Islet precursor cell (in vitro differentiated cells): ENCODE data around the gene LPIN3.
A peak's percentile ranks its signal among the peaks of the same experiment; 100 is the strongest.

Experiments
- DNase-seq: peaks from one replicate; pipeline ENCODE4 v3.0.0-alpha.2; 2018

The LPIN3 gene

GRCh38 chr20:41369673-41370072 lies 29.1 kb downstream of the LPIN3 start:
- no peak for DNase-seq

DNA sequence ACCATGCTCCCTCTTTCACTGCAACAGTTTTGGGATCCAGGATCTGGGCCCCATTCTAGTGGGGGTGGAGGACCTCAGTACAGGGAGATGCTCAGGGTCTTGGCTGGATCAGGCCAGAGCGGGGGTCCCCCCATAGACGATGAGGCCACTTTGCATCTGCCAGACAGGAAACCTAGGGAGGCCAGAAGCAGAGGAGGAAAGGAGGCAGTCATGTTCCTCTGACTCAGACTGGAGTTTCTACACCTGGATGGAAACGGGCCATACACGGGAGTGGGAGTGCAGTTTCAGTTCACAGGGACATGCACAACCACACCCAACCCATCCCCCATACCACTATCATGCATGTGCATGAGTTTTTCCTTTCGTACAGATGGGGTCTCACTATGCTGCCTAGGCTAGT lies 29.6 kb downstream of the LPIN3 start:
- no peak for DNase-seq

DNA sequence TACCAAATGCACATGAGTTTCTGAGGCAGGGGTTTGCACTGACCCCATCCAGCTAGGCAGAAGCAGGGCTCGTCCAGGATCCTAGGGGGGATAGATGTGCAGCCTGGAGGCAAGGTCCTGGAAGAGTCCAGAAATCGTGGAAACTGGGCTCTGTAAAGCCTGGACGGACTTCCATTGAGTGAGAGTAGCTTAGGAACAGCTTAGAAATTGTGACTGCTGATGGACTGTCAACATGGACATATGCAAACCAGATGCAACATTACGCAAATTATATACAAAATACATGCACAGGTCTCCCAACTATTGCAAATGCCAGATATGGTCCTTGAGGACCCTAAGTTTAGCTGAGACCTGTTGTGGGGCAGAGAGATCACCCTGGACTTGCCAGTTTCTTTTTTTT lies 30.8 kb downstream of the LPIN3 start:
- no peak for DNase-seq

DNA sequence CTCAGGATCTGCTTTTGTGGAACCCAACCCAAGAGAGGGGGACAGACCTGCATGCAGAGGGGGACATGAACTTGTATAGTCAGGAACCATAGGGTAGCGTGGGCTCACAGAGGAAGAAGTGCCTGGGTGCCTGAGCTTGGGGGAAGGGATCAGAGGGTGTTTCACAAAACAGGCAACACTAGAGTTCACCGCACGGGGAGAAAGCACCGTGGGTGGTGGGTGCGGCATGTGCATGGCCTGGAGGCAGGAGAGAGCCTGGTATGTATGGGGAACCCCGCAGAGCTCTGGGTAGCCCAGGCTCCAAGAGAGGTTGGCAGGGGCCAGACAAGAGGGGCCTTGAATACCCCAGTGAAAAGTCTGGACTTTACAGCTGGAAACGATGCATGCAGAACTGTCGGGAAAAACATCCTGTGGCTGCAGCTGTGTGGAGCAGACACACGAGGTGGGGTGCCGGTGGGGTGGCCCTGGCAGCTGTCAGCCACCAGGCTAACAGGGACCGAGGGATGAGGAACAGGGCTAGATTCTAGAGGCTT lies 32.7 kb downstream of the LPIN3 start:
- DNase-seq, result no peak

GRCh38 chr20:41373931-41374920 lies 33.6 kb downstream of the LPIN3 start:
- DNase-seq, result no peak

DNA sequence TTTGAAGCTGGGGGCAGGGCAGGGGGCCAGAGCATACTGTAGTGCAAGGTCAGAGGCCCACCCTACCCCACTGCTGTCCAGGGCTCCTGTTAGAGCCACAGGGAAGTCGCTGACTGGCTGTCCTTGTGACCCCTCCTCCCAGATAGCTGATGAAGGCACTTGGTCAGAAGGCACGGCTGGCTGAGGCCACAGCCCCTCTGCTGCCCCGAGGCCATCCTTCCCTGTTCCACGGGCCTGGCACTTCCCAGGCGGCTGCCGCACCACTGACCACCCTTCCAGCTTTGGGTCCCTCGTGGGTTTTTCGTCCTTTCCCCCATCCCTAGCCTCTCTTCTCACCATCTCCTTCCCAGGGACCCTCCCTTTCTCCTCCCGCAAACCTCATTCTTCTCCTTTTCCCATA lies 35.2 kb downstream of the LPIN3 start:
- DNase-seq, result no peak

GRCh38 chr20:41376349-41376748 lies 35.7 kb downstream of the LPIN3 start:
- DNase-seq, result no peak

GRCh38 chr20:41377275-41377674 lies 36.7 kb downstream of the LPIN3 start:
- DNase-seq, result no peak

GRCh38 chr20:41379551-41379950 lies 38.9 kb downstream of the LPIN3 start:
- no peak for DNase-seq

DNA sequence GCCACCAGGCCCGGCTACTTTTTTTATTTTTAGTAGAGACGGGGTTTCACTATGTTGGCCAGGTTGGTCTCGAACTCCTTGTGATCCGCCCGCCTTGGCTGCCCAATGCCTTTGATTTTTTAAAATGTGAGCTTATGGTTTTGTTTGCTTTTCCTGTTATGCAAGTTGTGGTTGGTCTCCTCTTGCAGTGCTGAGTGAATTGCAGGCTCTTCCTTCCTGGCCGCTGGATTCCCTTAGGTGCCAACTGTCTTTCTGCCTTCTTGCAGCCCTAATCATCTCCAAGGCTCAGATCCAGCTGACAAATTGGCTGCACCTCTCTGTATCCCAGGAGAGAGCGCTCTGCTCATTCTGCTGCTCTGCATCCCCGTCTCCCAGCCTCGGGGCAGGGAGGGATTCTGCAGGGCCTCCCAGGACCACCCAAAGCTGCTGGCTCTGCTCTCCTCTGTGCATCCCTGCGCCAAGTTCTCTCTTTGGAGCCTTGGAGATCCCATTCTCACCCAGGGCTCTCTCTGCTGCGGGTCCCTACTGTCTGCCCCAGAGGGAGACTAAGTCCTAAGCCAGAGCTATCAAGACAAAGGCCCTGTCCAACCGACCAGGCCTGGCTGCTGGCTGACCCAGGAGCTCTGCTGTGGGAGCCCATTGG lies 40.1 kb downstream of the LPIN3 start:
- DNase-seq, result no peak

DNA sequence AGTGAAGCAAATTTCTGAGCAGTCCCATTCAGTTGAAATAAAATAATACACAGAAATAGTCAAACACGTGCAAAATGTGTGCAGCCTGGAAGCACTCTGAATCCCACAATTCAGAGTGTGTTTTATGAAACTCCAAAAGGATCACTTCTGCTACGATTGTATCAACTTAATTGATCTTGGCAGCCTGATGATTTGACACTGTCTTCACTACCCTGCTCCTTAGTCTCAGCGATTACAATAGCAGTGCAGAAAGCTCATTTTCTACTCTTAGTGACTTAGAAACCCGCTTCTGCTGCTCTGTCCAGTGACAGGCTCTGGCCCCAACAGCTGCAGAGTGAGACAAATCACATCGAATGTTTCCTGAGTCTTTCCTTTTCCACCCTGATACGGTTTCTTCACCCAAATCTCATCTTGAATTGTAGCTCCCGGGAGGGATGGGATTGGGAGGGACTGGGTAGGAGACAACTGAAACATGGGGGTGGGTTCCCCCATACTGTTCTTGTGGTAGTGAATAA lies 42.2 kb downstream of the LPIN3 start:
- no peak for DNase-seq

GRCh38 chr20:41386502-41387427 lies 46.1 kb downstream of the LPIN3 start:
- no peak for DNase-seq

GRCh38 chr20:41387444-41387851 lies 46.8 kb downstream of the LPIN3 start:
- no peak for DNase-seq

GRCh38 chr20:41390889-41391288 lies 50.3 kb downstream of the LPIN3 start:
- DNase-seq, result no peak

DNA sequence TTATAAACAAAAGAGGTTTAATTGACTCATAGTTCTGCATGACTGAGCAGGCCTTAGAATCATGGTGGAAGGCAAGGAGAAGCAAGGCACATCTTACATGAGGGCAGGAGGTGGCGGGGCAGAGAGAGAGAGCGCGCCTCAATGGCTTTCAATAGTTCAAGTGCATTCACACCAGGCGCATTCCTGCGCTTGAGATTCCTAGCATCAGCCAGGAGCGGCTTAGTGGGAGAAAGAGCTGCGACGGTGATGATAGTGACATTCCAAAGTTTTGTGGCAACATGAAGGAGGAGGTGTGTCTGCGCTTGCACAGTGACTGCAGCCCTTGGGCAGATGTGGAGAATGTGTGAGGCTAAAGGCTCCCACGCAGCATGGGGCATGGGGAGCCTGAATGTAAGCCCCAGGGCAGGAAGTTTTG lies 51.0 kb downstream of the LPIN3 start:
- DNase-seq, result peak; percentile 98

DNA sequence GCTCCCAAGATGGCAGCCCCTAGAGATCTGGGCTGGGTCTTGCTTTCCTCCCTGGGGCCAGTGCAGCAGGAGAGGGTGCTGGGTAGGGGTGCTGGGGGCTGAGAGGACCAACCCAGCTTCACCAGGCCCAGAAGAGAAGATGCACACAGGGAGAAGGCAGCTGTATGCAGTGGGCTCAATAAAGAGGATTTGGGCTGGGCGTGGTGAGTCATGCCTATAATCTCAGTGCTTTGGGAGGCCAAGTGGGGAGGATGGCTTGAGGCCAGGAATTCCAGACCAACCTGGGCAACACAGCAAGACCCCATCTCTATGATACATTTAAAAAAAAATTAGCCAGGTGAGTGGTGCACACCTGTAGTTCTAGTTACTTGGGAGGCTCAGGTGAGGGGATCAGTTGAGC lies 51.7 kb downstream of the LPIN3 start:
- no peak for DNase-seq

GRCh38 chr20:41392871-41393704 lies 52.5 kb downstream of the LPIN3 start:
- peak; percentile 98 for DNase-seq

DNA sequence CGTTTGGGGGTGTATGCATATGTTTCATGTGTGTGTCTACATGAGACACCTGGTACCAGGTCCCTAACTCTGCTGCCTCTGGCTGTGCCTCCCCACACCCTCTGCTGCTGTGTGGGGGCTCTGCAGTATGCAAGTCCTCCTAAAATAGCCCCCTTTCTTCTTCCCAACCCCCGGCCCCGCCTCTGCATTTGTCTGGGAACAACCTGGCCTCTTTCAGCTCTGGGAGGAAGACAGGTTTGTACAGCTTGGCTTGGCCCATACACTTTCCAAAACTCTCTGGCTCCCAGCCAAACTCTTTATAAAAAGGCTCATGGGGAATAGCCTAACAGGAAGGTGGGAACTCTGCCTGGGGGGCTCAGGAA lies 53.1 kb downstream of the LPIN3 start:
- no peak for DNase-seq

DNA sequence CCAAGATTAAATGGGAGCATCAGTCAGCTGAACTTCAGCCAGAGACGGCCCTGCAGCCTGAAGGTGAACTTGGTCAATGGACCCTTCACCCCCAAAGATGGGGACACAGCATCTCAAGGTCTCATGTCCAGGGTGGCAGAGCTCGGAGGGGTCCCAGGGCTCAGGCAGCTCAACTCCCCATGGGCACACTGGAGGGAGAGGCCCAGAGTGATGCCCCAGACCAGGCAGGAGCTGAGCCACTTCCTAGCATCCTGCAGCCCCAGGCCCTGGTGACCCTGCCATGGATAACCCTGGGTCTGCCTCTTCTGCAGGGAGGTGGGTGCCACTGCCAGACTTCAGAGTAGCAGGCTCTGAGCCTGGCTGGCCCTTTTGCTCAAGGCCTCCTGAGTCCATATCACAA lies 53.5 kb downstream of the LPIN3 start:
- DNase-seq, result no peak

GRCh38 chr20:41394931-41395666 lies 54.5 kb downstream of the LPIN3 start:
- DNase-seq, result no peak
